ENCODE measurements around the gene GUCA1A.
"Not testable (repeated sequence)": the region's sequence is repeated elsewhere in the genome, so short reads cannot be mapped to it uniquely, and the experiment has no call there.

The GUCA1A gene

GRCh38 chr6:42147138-42147562 is 26.0 kb upstream of the GUCA1A start:
- no peak for DNase-seq (ENCODE audit: low read depth)

GRCh38 chr6:42148058-42148457 is 25.1 kb upstream of the GUCA1A start:
- DNase-seq (ENCODE audit: low read depth) = peak; percentile 40

- no peak for DNase-seq (ENCODE audit: low read depth)
These were observed 22.9 kb upstream of the GUCA1A start for GRCh38 chr6:42150254-42150653.

GRCh38 chr6:42152024-42152423 is 21.1 kb upstream of the GUCA1A start:
- no peak for DNase-seq (ENCODE audit: low read depth)

- DNase-seq (ENCODE audit: low read depth) = not testable (repeated sequence)
These were observed 20.5 kb upstream of the GUCA1A start for GRCh38 chr6:42152528-42153213.

DNA sequence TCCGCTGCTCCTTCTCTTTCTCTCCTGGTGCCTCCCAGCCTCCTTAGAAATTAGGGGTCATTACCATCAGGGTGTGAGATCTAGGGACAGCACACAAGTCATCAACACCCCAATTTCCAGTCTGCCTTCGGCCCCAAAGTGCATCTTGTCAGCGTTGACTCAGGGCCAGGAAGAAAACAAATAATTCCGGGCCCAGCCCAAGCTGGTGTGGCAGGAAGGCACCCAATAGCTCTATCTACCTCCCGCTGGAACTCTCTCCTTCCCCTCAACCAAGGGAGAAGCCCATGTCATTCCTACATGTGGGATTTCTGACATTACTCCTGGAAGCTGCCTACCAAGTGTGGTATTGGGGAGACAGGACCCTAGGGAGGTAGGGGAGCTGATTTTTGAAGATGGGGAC is 19.2 kb upstream of the GUCA1A start:
- no peak for DNase-seq (ENCODE audit: low read depth)

DNA sequence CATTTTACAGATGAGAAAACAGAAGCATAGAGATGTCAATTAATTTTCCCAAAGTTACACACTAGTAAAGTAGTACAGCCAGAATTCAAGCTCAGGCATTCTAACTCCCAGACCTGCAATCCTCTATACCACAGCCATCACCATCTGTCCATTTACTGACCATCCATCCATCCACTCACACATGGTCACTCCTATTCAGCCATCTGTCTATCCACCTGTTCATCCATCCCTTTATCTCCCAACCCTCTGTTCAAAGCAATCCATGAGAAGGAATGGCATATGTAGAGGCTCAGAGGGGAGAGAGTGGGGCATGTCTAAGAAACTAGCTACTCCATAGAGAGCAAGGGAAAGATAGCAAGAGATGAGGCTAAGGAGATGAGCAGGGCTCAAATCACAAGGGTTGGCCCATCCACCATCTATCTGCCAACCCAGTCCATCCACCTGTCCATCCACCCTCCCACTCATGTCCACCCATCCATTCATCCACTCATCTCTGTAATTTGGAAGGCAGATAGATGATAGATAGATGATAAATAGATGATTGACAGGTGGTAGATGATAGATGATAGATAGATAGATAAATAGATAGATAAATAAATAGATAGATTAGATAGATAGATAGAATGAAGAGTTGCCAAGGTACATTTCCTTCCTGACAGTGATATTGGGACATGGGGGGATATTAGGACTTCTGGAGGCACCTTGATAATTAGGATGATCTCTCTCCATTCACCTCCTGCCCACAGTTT is 18.5 kb upstream of the GUCA1A start:
- DNase-seq (ENCODE audit: low read depth) = no peak

DNA sequence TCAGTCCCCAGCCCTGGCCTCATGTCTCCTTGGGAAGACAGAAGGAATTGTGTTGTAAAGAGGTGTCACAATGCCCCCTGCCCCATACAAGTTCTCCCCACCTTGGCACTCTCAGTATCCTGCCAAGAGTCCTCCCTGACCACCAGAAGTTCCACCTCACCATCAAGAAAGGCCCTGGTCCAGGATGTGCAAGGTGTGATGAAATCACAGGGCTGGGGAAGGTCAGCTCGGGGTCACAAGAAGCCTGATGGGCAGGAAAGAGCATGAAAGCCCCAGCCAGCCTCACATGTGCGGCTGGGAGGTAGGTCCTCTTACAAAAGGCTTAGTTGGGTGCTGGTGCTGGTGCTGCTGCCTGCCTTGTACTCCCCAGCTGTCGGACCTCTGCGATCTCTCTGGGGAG is 17.9 kb upstream of the GUCA1A start:
- no peak for DNase-seq (ENCODE audit: low read depth)

GRCh38 chr6:42156638-42157037 is 16.5 kb upstream of the GUCA1A start:
- no peak for DNase-seq (ENCODE audit: low read depth)

DNA sequence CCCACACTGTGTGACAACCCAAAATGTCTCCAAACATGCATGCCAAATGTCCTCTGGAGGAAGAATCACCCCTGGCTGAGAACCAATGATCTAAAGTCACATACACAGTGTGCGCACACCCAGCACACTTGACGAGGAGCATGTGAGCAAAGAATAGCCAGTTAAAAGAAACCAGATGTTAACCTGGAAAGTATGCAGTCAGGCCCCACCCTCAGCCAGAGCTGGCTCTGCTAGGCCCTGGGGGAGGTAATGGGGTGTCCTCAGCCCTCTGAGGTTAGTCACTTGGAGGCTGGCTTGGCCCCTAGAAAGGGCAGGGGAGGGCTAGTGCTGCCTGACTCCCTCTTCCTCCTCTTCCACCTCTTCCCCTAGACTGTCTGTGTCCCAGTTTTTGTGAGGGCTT is 15.2 kb upstream of the GUCA1A start:
- peak; percentile 31 for DNase-seq (ENCODE audit: low read depth)

DNA sequence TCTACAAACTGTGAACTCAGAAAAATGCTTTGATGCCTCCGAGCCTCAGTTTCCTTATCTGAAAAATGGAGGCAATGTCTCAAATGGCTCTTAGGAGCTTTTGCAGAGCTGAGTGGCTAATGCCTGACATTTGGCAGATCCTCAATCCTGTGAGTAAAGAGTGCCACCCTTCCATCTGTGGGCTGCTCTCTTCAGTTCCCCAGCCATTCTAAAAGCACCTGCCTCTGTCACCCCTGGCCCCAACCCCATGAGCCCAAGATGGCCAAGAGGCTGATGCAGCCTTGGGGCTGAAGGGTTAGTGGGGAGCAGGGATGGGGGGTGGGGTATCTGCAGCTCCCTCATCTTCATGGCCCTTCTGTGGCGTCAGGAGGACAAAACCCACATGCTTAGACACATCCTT is 14.5 kb upstream of the GUCA1A start:
- DNase-seq (ENCODE audit: low read depth) = no peak

DNA sequence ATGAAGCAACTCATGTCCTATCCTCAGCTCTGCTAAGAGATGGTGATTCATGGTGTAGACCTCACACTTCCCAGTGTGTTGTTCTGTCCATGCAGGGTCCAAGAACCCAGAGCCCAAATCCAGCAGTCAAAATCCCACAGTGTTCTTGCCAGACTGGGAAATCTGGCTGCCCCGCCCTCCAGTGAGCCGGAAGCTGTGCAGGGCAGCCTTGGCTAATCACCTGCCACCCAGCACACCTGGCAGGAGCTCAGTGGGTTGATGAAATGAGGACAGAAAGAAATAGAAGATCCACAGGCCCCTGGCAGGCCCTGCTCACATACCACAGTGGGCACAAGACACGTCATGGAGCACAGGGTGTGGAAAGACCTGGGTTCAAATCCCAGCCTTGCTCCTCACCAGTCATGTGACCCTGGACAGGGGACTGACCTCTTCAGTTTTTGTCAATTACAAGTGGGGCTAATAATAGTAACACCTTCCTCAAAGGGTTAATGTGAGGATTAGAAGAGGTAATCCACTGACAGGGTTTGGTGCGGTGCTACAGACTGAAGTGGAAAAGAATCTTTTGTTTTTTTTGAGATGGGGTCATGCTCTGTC is 13.6 kb upstream of the GUCA1A start:
- DNase-seq (ENCODE audit: low read depth) = no peak

- no peak for DNase-seq (ENCODE audit: low read depth)
These were observed 10.8 kb upstream of the GUCA1A start for GRCh38 chr6:42162384-42162783.

GRCh38 chr6:42162812-42163211 is 10.4 kb upstream of the GUCA1A start:
- no peak for DNase-seq (ENCODE audit: low read depth)

DNA sequence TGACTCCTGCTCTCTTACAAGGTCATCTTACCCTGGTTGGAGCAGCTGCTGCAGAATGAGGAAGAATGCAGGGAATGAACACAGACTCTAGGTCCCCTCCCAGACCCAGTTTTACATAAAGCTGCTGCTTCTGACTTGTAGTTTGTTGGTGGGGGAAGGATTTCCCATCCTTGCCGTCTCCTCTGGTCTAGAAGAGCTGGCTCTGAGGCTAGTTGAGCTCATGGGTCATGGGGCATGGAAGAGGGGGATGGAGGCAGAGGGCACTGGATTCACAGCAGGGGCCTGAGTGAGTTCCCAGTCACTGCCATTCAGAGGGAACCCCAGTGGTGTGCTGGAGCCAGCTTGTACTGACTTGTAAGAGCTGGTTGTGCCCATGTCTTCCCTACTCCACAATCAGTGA is 9.2 kb upstream of the GUCA1A start:
- DNase-seq (ENCODE audit: low read depth) = peak; percentile 10

GRCh38 chr6:42165016-42165415 is 8.1 kb upstream of the GUCA1A start:
- peak; percentile 17 for DNase-seq (ENCODE audit: low read depth)

- peak; percentile 60 for DNase-seq (ENCODE audit: low read depth)
These were observed 6.6 kb upstream of the GUCA1A start for GRCh38 chr6:42166444-42167141.

DNA sequence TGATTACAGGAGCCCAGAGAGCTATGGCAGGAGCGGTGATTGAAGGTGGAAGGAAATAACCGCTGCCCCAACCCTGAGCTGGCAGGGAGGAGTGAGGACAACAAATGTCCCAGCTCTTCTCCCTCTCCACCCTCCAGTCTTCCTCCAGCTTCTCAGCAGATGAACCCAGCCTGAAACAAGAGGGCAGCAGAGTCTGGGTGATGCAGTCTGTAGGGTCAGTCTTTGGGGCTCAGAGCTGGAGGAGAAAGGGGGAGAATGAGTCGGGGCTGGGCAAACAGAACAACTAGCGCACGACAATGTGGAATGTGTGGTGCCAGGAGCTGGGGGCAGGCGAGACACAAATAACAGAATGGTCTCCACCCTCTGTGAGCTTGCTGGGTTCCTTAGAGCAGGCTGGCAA is 4.5 kb upstream of the GUCA1A start:
- DNase-seq (ENCODE audit: low read depth) = no peak

DNA sequence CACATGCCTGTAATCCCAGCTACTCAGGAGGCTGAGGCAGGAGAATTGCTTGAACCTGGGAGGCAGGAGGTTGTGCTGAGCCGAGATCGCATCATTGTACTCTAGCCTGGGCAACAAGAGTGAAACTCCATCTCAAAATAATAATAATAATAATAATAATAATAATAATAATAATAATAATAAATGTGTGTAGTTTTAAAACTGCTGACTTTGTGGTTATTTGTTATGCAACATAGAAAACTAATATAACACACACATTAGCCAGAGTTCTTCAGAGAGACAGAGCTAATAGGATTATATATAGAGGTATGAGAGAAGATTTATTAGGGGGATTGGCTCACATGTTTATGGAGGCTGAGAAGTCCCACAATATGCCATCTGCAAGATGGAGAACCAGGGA is 3.4 kb upstream of the GUCA1A start:
- not testable (repeated sequence) for DNase-seq (ENCODE audit: low read depth)

DNA sequence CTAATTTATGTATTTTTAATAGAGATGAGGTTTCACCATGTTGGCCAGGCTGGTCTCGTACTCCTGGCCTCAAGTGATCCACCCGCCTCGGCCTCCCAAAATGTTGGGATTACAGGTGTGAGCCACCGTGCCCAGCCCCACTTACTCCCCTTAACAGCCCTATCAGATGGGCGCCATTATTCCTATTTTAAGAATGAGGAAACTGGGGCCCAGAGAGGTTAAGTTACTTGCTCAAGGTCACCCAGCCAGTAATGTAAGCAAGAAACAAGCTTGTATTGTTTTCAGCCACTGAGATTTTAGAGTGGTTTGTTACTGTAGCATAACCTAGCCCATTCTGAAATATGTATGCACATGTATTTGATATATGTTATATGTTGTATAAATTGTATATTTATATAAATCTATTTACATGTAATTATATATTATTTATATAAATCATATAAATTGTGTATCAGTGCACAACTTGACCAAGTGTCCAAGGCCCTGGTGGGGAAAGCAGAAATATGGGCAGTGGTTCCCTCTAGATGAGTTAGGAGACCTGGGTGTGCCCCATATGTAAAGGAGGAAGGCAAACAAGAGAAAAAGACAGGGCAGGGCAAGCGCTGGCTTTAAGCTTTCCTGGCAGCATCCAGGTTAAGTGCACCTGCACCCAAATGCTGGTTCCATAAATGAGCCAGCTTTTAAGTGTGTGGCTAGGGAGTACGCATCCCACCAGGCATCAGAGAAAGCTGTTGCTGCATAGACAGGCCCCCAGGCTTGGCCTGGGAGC is 1.2 kb upstream of the GUCA1A start:
- no peak for DNase-seq (ENCODE audit: low read depth)

GRCh38 chr6:42175860-42176259 is 2.7 kb downstream of the GUCA1A start:
- no peak for DNase-seq (ENCODE audit: low read depth)

- no peak for DNase-seq (ENCODE audit: low read depth)
These were observed 3.8 kb downstream of the GUCA1A start for GRCh38 chr6:42176981-42177380.
